HepG2 (cell line): Measurements from ENCODE around the gene ZFR2. TPM values are rescaled to one million over a fixed set of nuclear protein-coding genes. Genes with fewer than 3 reads are reported as not detected.

Experiments used
- ATAC-seq: fragments of 200-7000 bp; cut with Tn5 transposase; 3 replicates; pipeline ENCODE4 v1.9.1; 2020; ENCODE audit warnings: mild to moderate bottlenecking, moderate library complexity
- BruUV-seq: library from RNA; stranded (reverse); fragments of 400-500 nt; replicated peaks from 2 replicates; lab custom pipeline; 2021; lab: Mats Ljungman, UMichigan
- CTCF ChIA-PET: fragments of 300-600 bp; formaldehyde crosslinking; extraction: SDS; loops from one replicate; lab custom pipeline; 2021; ENCODE audit warnings: low total read pairs, inconsistent platforms, low intra/inter-chr PET ratio; lab: Yijun Ruan, JAX
- POLR2A ChIA-PET: fragments of 350-600 bp; sonication (Branson Sonifier 250); formaldehyde crosslinking; loops from one replicate; lab custom pipeline; 2020; ENCODE audit warnings: antibody characterized with exemption, inconsistent platforms; lab: Yijun Ruan, JAX
- DNase-seq: peaks from one replicate; pipeline ENCODE4 v3.0.0-alpha.2; 2015; ENCODE audit warnings: low spot score
- FAIRE-seq: peaks from 3 replicates; lab custom pipeline; 2011; peaks lifted over from hg19 to GRCh38; lab: Jason Lieb, UNC
- H2AFZ ChIP-seq: one replicate; pipeline ENCODE4 v1.6.1; 2011; ENCODE audit warnings: low read length, inconsistent platforms
- H3K27ac ChIP-seq: fragments of 300-600 bp; 3 replicates; pipeline ENCODE4 v1.8.0; 2011; ENCODE audit warnings: mixed run types, mild to moderate bottlenecking, mixed read lengths, low read length, inconsistent platforms; ENCODE audit not compliant: insufficient read depth; ENCODE audit errors: extremely low read length
- H3K27me3 ChIP-seq, 2 experiments: fragments of 200-600 bp in 1 of 2; 2 replicates in 1 of 2; 3 replicates in 1 of 2; pipeline versions ENCODE4 v1.6.0 to v1.8.0; 2011; ENCODE audit warnings: low read length in 2 of 2, mild to moderate bottlenecking in 2 of 2, moderate library complexity in 2 of 2, inconsistent platforms in 1 of 2; ENCODE audit not compliant: insufficient read depth in 2 of 2, control insufficient read depth in 1 of 2
- H3K36me3 ChIP-seq, 2 experiments: fragments of 200-600 bp in 1 of 2; replicated peaks in 1 of 2; 2 replicates in 1 of 2; 3 replicates in 1 of 2; pipeline versions ENCODE4 v1.5.1 to v1.8.0; 2011; ENCODE audit warnings: low read length in 2 of 2, inconsistent platforms in 1 of 2; ENCODE audit not compliant: insufficient read depth in 2 of 2, control insufficient read depth in 1 of 2
- H3K4me1 ChIP-seq: 2 replicates; pipeline ENCODE4 v1.5.1; 2012; ENCODE audit warnings: low read length, inconsistent platforms; ENCODE audit not compliant: insufficient read depth
- H3K4me2 ChIP-seq: 2 replicates; pipeline ENCODE4 v1.6.0; 2011; ENCODE audit warnings: low read depth, low read length, inconsistent platforms
- H3K4me3 ChIP-seq, 3 experiments: fragments of 200-600 bp in 1 of 3; sonication (generic), shearing (Covaris generic) in 1 of 3; replicated peaks in 1 of 3; 2 replicates each; pipeline ENCODE4 v1.5.1; 2011 to 2016; ENCODE audit warnings: low read length in 3 of 3, inconsistent platforms in 2 of 3, low read depth in 2 of 3, mild to moderate bottlenecking in 2 of 3, control low read depth in 1 of 3, mixed read lengths in 1 of 3; ENCODE audit not compliant: insufficient read depth in 1 of 3
- H3K79me2 ChIP-seq: one replicate; pipeline ENCODE4 v1.6.1; 2011; ENCODE audit warnings: low read length, inconsistent platforms; ENCODE audit not compliant: insufficient read depth
- H3K9ac ChIP-seq: 2 replicates; pipeline ENCODE4 v1.6.0; 2011; ENCODE audit warnings: mild to moderate bottlenecking, low read depth, low read length, inconsistent platforms; ENCODE audit not compliant: insufficient read depth
- H3K9me3 ChIP-seq: 2 replicates; pipeline ENCODE4 v1.5.1; 2012; ENCODE audit warnings: mild to moderate bottlenecking, low read length
- H4K20me1 ChIP-seq: 2 replicates; pipeline ENCODE4 v1.6.0; 2011; ENCODE audit warnings: inconsistent platforms, mild to moderate bottlenecking, low read length, moderate library complexity; ENCODE audit not compliant: insufficient read depth
- ARNT2 ChIP-seq: sonication (generic); formaldehyde crosslinking; IDR thresholded peaks from 2 replicates; pipeline ENCODE4 v1.8.0; 2022; ENCODE audit warnings: mild to moderate bottlenecking, low read depth, missing genetic modification reagents, moderate library complexity
- CHD2 ChIP-seq: IDR thresholded peaks from 2 replicates; pipeline ENCODE4 v1.6.1; 2011; ENCODE audit warnings: low read depth, low read length, improper control_type of control experiment
- FOXA3 ChIP-seq: IDR thresholded peaks from 2 replicates; pipeline ENCODE4 v1.6.1; 2016; ENCODE audit warnings: missing genetic modification reagents, missing compliant biosample characterization
- FOXK2 ChIP-seq: fragments of 450-650 bp; IDR thresholded peaks from 2 replicates; pipeline ENCODE4 v1.6.1; 2016
- GLMP ChIP-seq: sonication (generic); formaldehyde crosslinking; IDR thresholded peaks from 2 replicates; pipeline ENCODE4 v1.9.0; 2021; ENCODE audit warnings: missing genetic modification reagents, mild to moderate bottlenecking, borderline replicate concordance
- IRF9 ChIP-seq: sonication (generic); formaldehyde crosslinking; IDR thresholded peaks from 2 replicates; pipeline ENCODE4 v1.8.0; 2022; ENCODE audit warnings: missing genetic modification reagents, mild to moderate bottlenecking, borderline replicate concordance
- ONECUT2 ChIP-seq: sonication (generic); formaldehyde crosslinking; IDR thresholded peaks from 2 replicates; pipeline ENCODE4 v1.4.0; 2020; ENCODE audit warnings: missing genetic modification reagents
- PBX3 ChIP-seq: sonication (generic); formaldehyde crosslinking; IDR thresholded peaks from 2 replicates; pipeline ENCODE4 v1.8.1; 2023; ENCODE audit warnings: missing genetic modification reagents, inconsistent platforms, borderline replicate concordance
- PHF8 ChIP-seq: sonication (generic); formaldehyde crosslinking; IDR thresholded peaks from 2 replicates; pipeline ENCODE4 v1.5.0; 2020; ENCODE audit warnings: missing genetic modification reagents
- SIN3A ChIP-seq: IDR thresholded peaks from 2 replicates; pipeline ENCODE4 v1.6.1; 2011; ENCODE audit warnings: low read depth, mild to moderate bottlenecking, control low read depth, low read length, borderline replicate concordance
- SP1 ChIP-seq, 2 experiments: fragments of 450-650 bp in 1 of 2; sonication (generic) in 1 of 2; formaldehyde crosslinking in 1 of 2; IDR thresholded peaks; 2 replicates each; pipeline versions ENCODE4 v1.4.0 to v1.6.1; 2016 to 2020; ENCODE audit warnings: missing genetic modification reagents in 1 of 2
- SP5 ChIP-seq: IDR thresholded peaks from 2 replicates; pipeline ENCODE4 v1.6.1; 2016; ENCODE audit warnings: low read depth, borderline replicate concordance
- TCF7L2 ChIP-seq: IDR thresholded peaks from 2 replicates; pipeline ENCODE4 v1.6.1; 2011; ENCODE audit warnings: mild to moderate bottlenecking, low read depth, low read length, moderate library complexity
- U2AF2 ChIP-seq: fragments of 200-400 bp; formaldehyde crosslinking; IDR thresholded peaks from 2 replicates; pipeline ENCODE4 v1.6.1; 2017; ENCODE audit warnings: low read depth, mild to moderate bottlenecking, low read length
- ZBTB7B ChIP-seq: sonication (generic); formaldehyde crosslinking; IDR thresholded peaks from 2 replicates; pipeline ENCODE4 v1.4.0; 2020; ENCODE audit warnings: missing genetic modification reagents
- ZNF605 ChIP-seq: sonication (generic); formaldehyde crosslinking; IDR thresholded peaks from 2 replicates; pipeline ENCODE4 v1.8.0; 2022; ENCODE audit warnings: mild to moderate bottlenecking, missing genetic modification reagents
- ZZZ3 ChIP-seq: sonication (generic); formaldehyde crosslinking; IDR thresholded peaks from 2 replicates; pipeline ENCODE4 v1.4.0; 2020; ENCODE audit warnings: missing genetic modification reagents, mild to moderate bottlenecking, borderline replicate concordance
- WGBS: methylation state at CpG from one replicate; pipeline ENCODE4 v1.1.6; 2017; ENCODE audit warnings: low lambda C conversion rate; 5-methylcytosine and 5-hydroxymethylcytosine counted together
- in situ Hi-C: cut with HindIII; loops from 2 replicates; pipeline ENCODE4 v1.10.0; 2017; ENCODE audit warnings: low pct_unique_long_range_greater_than_20kb; ENCODE audit not compliant: extremely low pct_ligation_motif_present
- intact Hi-C: fragments of 100-400 bp; cut with micrococcal nuclease; formaldehyde crosslinking; loops from one replicate; pipeline ENCODE4 v1.10.0; 2022; ENCODE audit not compliant: unreplicated experiment
- polyA plus RNA-seq, 8 experiments: library from polyadenylated mRNA; depleted of rRNA in 3 of 8; stranded (reverse) in 7 of 8; unstranded in 1 of 8; fragments of >200 nt; fragmentation: Illumina TruSeq in 4 of 8; extraction: Trizol in 4 of 8; gene quantifications; 2 replicates each; pipeline versions ENCODE4 v1.2.1 to v1.2.3, GENCODE V29; 2011 to 2016; ENCODE audit warnings: low read depth in 4 of 8, missing spikeins in 1 of 8, mixed read lengths in 1 of 8; ENCODE audit not compliant: insufficient read depth in 1 of 8
- total RNA-seq, 5 experiments: library from RNA; depleted of rRNA; stranded (reverse); fragments of >200 nt; fragmentation: Illumina TruSeq; extraction: Trizol; gene quantifications; 2 replicates each; pipeline ENCODE4 v1.2.3, GENCODE V29; 2016; ENCODE audit warnings: low read depth in 1 of 5

The ZFR2 gene
- total and polyA plus RNA-seq, 2 of the 13 experiments (the other 11 are each of a cell fraction or from before 2014, with no cell fraction given) = 0.37 to 0.69 TPM

GRCh38 chr19:3818466-3818865, 50.4 kb downstream of the ZFR2 start:
- no TSS peak for BruUV-seq
- Histone ChIP-seq H3K9me3 (no peaks in the 10 kb centered on the region), H3K27me3 (peaks cover 5 to 62% of the 10 kb centered on the region in 2 experiments), H3K4me2 (0 out of 2 replicates have a peak overlapping the region, but pooled peaks have one; percentile 12), H2AFZ (no peak overlapping the region), H3K4me3 (no peak overlapping the region), H3K27ac (no peak overlapping the region), H4K20me1 (no peaks in the 10 kb centered on the region), H3K4me1 (no peaks in the 10 kb centered on the region), H3K36me3 (no peaks in the 10 kb centered on the region), H3K79me2 (no peaks in the 10 kb centered on the region), H3K9ac (no peak overlapping the region)
- no peak for DNase-seq
- 13% methylated on average over 9 of the region's 11 CpGs for WGBS
- TF ChIP-seq SP1 (IDR thresholded peaks at IDR 0.05) (no peak), SP1 (CRISPR knock-in tag; IDR thresholded peaks at IDR 0.05) (no peak), ONECUT2 (CRISPR knock-in tag) (no peak), ZNF605 (no peak), IRF9 (CRISPR knock-in tag) (no peak), PBX3 (no peak), ZBTB7B (CRISPR knock-in tag) (no peak), FOXA3 (CRISPR knock-in tag) (no peak), SIN3A (no peak), TCF7L2 (no peak), ZZZ3 (CRISPR knock-in tag) (no peak), CHD2 (no peak), ARNT2 (CRISPR knock-in tag) (no peak), SP5 (CRISPR knock-in tag) (no peak), GLMP (no peak), PHF8 (no peak), FOXK2 (no peak), U2AF2 (no peak)
- no peak for FAIRE-seq
- ChIA-PET POLR2A (no interaction called here), CTCF (no interaction called here)
- intact Hi-C loops (no loop called here), in situ Hi-C loops (no loop called here)
- ATAC-seq = no peak
